Measurements from ENCODE around the gene NELL2.

The NELL2 gene

GRCh38 chr12:44588651-44589050 lies 287.5 kb downstream of the NELL2 start:
- no peak for DNase-seq

- no peak for DNase-seq
Observed at GRCh38 chr12:44584625-44585024, 291.5 kb downstream of the NELL2 start.

- no peak for DNase-seq
Observed at GRCh38 chr12:44582521-44582920, 293.6 kb downstream of the NELL2 start.

- DNase-seq: no peak
Observed at GRCh38 chr12:44581642-44582242, 294.4 kb downstream of the NELL2 start.

- no peak for DNase-seq
Observed at GRCh38 chr12:44574586-44574985, 301.5 kb downstream of the NELL2 start.

GRCh38 chr12:44573723-44574122 lies 302.4 kb downstream of the NELL2 start:
- DNase-seq: no peak

GRCh38 chr12:44571006-44571550 lies 305.0 kb downstream of the NELL2 start:
- no peak for DNase-seq

- no peak for DNase-seq
Observed at GRCh38 chr12:44570036-44570583, 306.0 kb downstream of the NELL2 start.

- no peak for DNase-seq
Observed at GRCh38 chr12:44565163-44565562, 311.0 kb downstream of the NELL2 start.

GRCh38 chr12:44563486-44563885 lies 312.6 kb downstream of the NELL2 start:
- DNase-seq: no peak

GRCh38 chr12:44558340-44559100 lies 317.6 kb downstream of the NELL2 start:
- DNase-seq: no peak

- DNase-seq: no peak
Observed at GRCh38 chr12:44555454-44555853, 320.7 kb downstream of the NELL2 start.

GRCh38 chr12:44551631-44552030 lies 324.5 kb downstream of the NELL2 start:
- no peak for DNase-seq

GRCh38 chr12:44550377-44550776 lies 325.7 kb downstream of the NELL2 start:
- no peak for DNase-seq

- no peak for DNase-seq
Observed at GRCh38 chr12:44546060-44546459, 330.1 kb downstream of the NELL2 start.

GRCh38 chr12:44544018-44544417 lies 332.1 kb downstream of the NELL2 start:
- DNase-seq: no peak

GRCh38 chr12:44542716-44543115 lies 333.4 kb downstream of the NELL2 start:
- DNase-seq: no peak

- DNase-seq: no peak
Observed at GRCh38 chr12:44537354-44537753, 338.8 kb downstream of the NELL2 start.

GRCh38 chr12:44532940-44533339 lies 343.2 kb downstream of the NELL2 start:
- no peak for DNase-seq

- DNase-seq: no peak
Observed at GRCh38 chr12:44531320-44531971, 344.7 kb downstream of the NELL2 start.

GRCh38 chr12:44526655-44527182 lies 349.4 kb downstream of the NELL2 start:
- DNase-seq: no peak

GRCh38 chr12:44525806-44526654 lies 350.1 kb downstream of the NELL2 start:
- no peak for DNase-seq
